HG03354 (cell line): ENCODE results near the gene SAMD14.

Experiments used
- ATAC-seq: cut with Tn5 transposase; IDR thresholded peaks from one replicate; pipeline ENCODE4 v1.9.1; 2021; ENCODE audit warnings: mild to moderate bottlenecking; ENCODE audit not compliant: unreplicated experiment, poor library complexity, severe bottlenecking

Gene SAMD14

GRCh38 chr17:50165867-50166517 lies 36.0 kb upstream of the SAMD14 start, which contains the start of gene SGCA:
TSS of gene SGCA (plus strand) at chr17:50166005. CDS start at chr17:50166041, 36 bp downstream.
- ATAC-seq: no peak

DNA sequence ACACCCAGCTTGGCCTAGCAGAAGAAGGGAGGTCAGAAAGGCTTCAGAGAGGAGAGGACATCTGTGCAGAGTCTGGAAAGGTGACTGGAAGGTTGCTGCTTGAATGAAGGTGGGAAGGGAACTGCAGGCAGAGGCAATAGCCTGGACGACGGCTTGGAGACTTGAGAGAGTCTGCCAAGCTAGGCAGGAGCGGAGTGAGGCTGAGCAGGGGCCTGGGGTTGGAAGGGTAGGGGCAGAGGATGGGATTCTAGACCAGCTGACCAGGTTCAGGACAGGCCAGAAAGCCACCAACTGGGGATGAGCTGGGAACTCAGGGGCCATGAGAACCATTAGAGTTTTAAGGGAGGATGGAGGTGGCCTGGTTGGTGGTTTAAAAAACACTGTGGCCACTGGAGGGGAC lies 35.5 kb upstream of the SAMD14 start:
- no peak for ATAC-seq

DNA sequence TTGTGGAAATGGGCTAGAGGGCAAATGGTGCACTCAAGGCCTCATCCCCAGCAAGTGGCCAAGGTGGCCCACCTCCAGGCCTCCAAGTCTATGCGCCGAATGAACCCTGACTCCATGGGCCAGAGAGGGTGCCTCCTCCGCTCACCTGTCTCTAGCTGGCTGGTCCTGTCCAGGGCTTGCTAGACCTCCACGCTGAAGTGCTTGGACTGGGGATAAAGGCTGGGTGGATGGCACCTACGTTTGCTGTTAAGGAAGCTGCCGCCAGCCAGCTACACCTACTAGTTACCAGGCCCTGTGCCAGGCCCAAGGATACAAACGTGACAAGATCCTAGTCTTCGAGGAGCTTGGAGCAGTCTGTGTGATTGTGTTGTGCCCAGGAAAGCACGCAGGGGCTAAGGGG lies 35.1 kb upstream of the SAMD14 start:
- ATAC-seq: no peak

GRCh38 chr17:50164697-50164988 lies 34.7 kb upstream of the SAMD14 start:
- ATAC-seq: no peak

DNA sequence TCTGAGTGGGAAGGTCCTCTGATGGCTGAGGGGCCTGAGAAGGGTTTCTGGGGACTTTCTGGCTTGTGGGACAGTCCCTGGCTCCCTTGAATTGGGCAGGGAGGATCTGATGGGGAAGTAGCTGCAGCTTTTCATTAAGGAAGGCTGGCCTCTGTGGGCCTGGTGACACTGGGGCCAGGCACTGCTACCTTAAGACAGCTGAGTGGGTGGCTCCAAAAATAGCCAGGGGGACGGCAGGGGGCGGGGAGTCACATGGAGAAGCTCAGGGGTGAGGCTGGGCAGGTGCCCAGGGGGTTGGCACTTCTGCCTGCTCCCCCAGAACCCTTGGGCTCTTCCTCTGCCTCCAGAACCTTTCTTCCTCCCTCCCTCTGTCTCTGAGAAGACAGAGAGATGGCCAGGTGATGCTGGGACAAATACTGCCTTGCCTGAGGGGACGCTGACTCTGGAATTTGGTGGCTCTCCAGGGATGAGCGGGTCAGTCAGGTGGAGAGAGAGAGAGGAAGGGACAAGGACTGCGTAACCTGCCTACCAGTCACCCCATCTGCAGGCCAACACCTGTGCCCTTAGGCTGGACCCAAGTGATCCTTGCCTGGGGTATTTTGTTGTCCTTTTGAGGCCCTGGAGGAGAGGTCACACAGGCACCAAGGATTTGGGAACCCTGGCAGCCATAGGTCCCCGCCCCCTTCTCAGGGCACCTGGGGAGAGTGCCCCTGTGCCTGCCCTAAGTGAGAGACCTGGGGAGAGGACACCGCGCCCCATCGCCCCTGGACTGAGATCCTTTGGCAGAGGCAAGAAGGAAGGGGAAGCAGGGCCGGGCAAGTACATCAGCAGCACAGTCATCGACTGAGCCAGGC lies 34.1 kb upstream of the SAMD14 start:
- no peak for ATAC-seq

DNA sequence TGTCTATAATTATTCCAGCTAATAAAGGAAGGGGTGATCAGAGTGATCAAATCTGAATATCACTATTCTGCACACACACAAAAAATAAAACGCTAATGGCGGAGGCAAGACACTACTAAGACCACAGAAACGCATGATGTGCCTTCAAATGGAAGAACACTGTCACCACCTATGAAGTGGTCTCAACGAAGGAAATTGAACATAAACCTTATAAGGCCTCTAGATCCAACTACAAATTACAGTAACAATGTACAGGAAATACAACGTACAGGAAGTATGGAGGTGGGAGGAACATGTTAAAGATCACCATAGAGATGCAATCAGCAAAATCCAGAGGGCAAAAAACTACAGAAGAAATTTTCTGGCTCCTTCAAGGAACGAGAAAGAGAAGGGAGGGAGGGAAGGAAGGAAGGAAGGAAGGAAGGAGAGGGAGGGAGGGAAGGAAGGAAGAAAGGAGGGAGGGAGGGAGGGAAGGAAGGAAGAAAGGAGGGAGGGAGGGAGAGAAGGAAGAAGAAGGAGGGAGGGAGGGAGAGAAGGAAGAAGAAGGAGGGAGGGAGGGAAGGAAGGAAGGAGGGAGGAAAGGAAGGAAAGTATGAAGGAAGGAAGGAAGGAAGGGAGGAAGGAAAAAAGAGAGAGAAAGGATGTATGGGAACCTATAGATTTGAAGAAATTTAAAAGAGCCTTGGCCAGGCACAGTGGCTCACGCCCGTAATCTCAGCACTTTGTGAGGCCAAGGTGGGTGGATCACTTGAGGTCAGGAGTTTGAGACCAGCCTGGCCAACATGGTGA lies 32.7 kb upstream of the SAMD14 start:
- no peak for ATAC-seq

DNA sequence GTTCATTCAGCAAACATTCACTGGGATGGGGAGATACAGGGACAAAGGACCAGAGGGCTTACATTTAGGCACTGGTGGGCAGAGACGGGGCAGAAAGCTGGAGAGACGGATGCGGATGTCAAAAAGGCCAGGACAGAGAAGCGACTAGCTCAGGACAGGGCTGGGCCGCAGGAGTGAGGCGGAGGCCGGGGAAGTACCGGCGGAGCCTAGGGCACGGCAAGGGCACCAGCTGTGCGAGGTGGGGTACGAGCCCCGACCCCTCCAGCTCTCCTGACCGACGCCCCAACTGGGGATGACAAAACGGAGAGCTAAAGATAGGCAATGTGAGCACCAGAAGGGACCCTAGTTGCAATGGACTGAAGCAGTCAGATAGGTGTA lies 31.9 kb upstream of the SAMD14 start:
- ATAC-seq: no peak

GRCh38 chr17:50161023-50161910 lies 31.3 kb upstream of the SAMD14 start:
- peak; percentile 90 for ATAC-seq

DNA sequence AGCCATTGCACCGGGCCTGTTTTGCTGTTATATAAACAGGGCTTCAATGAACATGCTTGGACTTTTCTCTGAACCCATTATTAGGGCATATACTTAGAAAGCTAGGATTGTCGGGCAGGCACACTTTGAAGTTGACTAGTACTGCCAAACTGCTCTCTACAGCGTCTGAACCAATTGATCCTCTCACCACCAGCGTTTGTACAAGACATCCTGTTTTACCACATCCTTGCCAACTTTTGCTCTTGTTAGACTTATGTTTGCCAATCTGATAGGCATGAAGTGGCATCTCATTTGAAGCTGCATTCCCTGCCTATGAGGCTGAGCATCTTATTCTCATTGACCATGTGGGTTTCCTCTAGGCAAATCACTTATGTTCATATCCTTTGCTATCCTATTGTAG lies 27.9 kb upstream of the SAMD14 start:
- no peak for ATAC-seq

GRCh38 chr17:50155115-50155819 lies 25.3 kb upstream of the SAMD14 start:
- no peak for ATAC-seq

DNA sequence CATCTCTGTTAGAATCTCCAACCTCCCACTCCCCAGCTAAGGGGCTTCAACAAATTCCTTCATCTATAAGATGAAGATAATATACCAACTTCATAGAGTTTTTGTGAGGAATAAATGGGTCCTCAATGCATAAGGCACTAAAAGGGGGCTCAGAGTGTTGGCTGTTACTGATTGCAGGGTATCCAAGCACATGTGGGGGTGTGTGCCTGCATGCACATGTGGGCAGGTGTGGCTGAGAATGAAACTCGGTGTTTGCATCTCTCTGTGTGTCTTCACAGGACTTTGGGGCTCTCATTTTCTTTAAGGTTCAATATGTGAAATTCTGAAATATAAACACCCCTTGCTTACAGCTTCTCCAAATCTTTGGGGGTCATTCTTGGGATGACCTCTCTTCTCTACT lies 24.6 kb upstream of the SAMD14 start:
- peak; percentile 29 for ATAC-seq

GRCh38 chr17:50153650-50154575 lies 24.0 kb upstream of the SAMD14 start:
- ATAC-seq: no peak

DNA sequence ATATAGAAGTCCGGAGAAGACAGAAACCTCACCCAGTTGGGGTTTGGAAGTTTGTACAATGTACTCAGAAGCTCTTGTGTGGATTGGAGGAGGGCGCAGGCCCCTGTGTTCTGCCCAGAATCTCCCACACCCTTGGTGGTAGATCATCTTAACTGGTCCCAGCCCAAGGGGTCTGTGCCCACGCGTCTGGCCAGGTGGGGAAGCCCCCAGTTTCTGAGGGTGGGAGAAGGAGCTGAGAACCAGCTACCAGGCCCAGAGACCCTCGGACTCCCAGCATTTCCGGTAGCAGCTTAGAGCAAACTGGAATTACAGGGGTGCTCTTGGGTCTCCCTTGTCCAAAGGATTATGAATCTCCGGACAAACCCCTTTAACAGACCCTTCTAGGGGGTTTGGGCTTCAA lies 22.8 kb upstream of the SAMD14 start:
- ATAC-seq: no peak

GRCh38 chr17:50151937-50152547 lies 22.1 kb upstream of the SAMD14 start:
- peak; percentile 33 for ATAC-seq

- ATAC-seq: peak; percentile 52
Observed at GRCh38 chr17:50151041-50151936, 21.3 kb upstream of the SAMD14 start.

DNA sequence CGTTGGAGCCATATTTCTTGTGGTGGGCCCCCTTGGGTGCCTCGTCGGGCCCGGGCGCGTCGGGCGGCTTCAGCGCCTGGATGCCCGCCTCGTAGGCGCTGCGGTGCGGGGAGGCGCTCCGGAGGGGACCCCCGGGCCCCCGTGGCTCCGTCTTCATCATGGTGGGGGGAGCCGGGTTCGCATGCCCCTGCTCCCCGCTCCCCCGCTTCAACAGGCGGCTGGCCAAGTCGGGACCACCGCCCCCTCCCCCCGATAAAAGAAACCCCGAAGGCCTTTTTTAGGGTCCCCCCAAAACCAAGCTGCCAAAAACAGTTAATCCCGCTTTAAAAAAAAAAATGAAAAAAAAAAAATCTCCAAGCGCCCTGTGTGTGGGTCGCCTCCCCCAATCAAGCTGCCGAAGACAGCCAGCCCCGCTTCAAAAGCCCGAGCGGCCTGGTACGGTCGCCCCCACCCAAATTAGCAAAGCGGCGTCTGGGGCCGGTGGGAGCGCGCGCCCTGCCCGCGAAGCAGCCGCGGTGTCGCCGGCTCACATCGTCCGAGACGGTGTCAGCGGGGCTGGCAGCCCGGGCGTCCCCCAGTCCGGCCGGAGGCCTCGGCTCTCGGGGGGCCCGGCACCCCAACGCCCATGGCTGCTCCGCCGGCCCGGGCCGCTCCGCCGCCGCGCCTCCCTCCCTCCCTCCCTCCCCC lies 20.5 kb upstream of the SAMD14 start, which contains the start of gene PPP1R9B:
Gene PPP1R9B, minus strand, starts transcription at position 324 of the 687 bp plus-strand sequence. Its CDS starts 164 bp downstream, at position 160.
- peak; percentile 4 for ATAC-seq
